HG02943 (cell line): ENCODE measurements around the gene SRF.

Experiments
- ATAC-seq: cut with Tn5 transposase; IDR thresholded peaks from one replicate; pipeline ENCODE4 v1.9.1; 2021; ENCODE audit warnings: mild to moderate bottlenecking, low read depth, moderate library complexity; ENCODE audit not compliant: unreplicated experiment

The SRF gene

DNA sequence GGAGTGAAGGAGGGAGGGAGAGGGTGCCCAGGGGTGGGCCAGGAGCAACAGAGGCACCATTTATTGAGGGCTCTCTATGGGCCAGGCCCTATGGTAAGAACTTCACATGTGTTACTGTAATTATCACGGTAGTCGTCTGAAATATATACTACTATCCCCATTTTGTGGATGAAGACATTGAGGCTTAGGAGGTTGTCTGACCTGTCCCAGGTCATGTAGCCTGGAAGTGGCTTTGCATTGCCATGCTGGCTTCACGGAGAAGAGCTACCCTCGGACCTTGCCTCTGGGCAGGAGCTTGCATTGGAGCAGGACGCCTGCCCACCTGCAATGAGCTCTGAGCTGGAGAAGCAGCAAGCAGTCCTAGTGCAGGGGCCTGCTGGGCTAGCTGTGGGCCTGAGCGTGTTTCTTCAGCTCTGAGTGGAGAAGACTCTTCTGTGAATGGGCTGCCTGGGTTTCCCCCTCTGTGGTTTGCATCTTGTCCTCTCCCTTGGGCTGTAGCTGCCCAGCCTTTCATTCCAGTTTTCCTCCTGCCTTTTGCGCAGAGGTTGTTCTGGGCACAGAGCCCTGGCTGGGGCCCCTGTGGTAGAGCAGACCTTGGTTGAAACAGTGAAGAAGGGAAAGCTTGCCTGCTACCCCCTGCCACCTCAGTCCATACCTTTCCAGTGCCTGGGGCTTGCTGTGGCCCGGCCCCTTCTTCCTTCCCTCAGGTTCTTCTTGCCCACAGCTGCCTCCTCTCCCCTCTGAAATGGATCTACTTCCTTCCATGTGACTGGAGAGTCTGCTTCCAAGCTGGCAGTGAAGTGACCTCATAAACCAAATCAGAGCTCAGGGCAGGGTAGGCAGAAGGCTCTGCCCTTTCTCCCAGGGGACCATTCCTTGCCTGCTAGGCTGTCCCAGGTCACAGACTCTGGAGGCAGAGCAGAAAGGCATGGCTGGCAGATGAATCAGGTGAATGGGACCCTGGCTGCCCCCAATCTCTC lies 24.1 kb upstream of the SRF start:
- ATAC-seq: no peak

DNA sequence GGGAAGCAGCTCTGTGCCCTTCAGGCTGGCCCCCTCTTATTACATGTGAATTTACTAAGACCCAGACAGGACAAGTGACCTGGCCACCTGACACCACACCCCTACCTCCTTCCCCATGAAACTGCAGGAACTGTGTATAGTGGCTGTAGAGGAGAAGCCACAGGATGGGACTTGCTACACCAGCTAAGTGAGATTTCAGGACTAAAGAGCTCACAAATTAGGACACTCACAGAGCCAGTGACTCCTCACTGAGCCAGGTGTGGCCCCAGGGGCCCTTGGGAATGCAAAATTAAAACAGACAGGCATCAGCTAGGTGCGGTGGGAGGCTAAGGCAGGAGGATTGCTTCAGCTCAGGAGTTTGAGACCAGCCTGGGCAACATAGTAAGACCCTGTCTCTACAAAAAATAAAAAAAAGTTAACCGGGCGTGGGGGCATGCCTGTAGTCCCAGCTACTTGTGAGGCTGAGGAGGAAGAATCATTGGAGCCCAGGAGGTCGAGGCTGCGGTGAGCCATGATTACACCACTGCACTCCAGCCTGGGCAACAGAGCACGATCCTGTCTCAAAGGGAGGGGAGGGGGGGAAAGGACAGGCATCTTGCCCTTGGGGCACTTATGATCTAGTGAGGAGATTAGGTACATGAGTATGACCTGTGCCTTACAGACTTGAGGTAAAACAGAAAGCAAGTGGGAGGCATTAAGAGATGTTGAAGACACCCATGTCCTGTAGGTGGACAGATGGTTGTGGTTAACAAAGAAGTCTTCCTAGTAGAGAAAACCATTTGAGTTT lies 23.2 kb upstream of the SRF start:
- ATAC-seq: no peak

DNA sequence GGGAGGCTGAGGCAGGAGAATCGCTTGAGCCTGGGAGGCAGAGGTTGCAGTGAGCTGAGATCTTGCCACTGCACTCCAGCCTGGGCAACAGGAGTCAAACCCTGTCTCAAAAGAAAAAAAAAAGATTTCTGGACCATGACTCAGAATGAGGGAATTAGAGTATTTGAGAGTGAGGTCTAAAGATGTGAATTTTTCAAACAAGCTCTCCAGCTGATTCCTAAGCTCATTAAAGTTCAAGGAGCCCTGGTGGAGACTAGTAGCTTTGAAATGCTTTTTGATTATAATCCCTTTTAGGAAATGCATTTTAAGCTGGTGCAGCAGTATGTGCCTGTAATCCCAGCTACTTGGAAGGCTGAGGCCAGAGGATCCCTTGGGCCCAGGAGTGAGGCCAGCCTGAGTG lies 21.8 kb upstream of the SRF start:
- ATAC-seq: no peak

DNA sequence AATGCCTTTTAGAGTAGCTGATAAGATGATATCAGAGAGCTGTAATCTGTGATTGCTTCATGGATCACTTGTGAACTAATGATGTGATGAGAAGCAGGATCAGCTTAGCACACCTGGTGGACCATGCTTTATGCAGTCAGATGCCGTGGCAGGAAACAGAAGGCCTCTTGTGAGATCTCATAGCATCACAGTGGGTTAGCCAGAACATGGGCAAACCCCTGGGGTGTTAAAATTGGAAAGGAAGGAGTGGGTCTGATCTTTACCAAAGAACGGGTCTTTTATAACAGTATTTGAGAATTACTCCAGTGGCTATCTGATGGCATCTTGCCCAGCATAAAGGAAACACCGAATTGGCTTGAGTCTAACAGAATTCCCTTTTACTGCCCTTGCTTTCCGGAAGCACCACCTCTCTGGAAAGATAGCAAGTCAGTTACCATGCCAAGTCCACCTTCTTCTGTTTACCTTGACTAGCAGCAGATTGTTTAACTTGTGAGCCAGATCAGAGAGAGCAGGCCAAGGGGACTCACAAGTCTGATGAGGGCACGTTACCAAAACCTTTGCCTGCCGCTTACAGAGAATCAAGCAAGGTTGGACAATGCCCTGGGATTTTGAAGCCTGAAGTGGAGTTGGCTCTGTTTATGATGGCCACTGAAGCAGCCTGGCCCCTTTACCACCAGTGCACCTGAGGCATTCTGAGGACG lies 20.9 kb upstream of the SRF start:
- no peak for ATAC-seq

DNA sequence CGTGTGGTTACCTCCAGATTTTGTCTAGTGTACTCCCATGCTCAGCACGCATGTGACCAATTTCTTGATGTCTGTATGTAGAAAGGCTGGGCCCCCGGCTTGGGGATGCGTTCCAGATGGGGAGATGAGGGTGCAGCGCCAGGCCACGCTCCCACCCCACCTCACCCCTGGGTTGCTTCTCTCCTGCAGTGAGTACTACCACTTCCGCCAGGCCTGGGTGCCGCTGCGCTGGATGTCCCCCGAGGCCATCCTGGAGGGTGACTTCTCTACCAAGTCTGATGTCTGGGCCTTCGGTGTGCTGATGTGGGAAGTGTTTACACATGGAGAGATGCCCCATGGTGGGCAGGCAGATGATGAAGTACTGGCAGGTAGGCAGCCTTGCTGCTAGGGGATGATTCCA lies 11.5 kb upstream of the SRF start:
- ATAC-seq: no peak

DNA sequence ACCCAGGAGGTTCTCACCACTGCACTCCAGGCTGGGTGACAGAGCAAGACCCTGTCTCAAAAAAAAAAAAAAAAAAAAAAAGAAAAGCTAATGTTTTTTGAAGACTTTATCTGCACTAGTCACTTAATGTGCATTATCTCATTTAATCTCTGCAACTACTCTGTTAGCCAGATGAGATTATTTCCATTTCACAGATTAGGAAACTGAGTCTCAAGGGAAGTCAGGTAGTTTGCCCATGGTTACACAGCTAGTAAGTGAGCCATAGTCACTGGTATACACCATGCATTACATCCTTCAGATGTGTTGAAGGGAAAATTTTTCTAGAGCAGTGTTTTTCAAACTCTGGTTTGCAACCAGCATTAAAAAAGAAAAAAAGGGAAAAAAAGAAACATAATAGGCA lies 7.2 kb upstream of the SRF start:
- ATAC-seq: no peak

DNA sequence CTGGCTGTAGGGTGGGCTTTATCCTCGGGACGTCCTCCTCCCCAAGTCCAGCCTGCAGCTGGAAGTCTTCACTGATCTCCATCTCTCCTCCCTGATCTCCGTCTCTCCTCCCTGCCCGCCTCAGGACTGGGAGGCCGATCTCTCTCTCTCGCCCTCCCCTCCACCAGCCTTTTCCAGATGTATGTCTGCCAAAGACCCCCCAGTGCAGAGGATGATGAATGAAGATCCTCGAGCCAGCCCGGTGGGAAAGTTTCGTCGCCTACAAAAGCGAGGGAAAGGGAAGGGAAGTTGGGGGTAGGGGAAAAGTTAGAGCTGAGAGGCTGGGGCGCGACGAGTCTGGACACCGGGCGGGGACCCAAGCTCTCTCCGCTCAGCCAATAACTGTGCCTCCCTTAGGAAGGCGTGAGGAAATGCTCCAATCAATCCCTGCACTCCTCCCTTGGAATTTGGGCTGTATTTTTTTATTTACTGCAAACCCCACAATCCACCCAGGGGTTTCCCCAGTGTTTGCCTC lies 595 bp upstream of the SRF start:
- no peak for ATAC-seq

DNA sequence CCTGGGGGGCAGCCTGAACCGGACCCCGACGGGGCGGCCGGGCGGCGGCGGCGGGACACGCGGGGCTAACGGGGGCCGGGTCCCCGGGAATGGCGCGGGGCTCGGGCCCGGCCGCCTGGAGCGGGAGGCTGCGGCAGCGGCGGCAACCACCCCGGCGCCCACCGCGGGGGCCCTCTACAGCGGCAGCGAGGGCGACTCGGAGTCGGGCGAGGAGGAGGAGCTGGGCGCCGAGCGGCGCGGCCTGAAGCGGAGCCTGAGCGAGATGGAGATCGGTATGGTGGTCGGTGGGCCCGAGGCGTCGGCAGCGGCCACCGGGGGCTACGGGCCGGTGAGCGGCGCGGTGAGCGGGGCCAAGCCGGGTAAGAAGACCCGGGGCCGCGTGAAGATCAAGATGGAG lies 636 bp downstream of the SRF start:
- ATAC-seq: peak; percentile 1

DNA sequence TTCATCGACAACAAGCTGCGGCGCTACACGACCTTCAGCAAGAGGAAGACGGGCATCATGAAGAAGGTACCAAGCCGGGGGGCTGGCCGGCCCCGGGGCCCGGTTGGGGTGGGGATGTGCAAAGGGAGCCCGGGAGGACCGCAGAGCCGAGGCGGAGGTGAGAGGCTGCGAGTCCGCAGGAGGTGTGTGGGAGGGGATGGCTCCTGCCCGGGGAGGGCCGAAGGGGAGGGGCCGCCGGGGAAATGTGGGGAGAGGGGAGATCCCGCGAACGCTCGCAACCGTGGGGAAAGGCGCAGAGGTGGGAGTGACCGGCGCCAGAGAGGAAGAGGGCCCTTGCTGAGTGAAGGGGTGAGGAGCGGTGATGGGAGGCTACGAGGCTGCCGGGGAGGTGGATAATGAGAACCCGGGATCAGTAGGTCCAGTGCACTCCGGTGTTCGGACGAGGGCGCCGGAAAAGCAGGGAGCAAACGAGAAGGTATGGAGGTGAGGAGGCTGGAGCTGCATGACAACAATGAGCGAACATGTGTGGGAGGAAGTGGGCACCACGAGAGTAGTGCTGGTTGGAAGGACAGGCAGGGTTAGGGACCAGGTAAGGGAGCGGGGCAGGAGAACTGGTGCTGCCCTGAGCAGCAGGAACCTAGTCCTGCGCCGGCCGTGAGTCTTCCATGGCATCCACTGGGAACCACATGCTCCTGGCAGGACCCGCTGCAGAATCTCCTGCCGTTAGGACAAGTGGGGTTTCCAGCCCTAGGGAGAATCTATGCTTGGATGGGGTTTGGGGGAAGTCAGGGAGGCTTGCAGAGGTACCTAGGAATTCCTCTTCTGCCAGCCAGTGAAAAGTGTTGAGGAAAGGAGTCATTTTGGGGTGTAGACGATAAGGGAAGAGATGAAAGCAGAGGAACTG lies 1.3 kb downstream of the SRF start:
- no peak for ATAC-seq

DNA sequence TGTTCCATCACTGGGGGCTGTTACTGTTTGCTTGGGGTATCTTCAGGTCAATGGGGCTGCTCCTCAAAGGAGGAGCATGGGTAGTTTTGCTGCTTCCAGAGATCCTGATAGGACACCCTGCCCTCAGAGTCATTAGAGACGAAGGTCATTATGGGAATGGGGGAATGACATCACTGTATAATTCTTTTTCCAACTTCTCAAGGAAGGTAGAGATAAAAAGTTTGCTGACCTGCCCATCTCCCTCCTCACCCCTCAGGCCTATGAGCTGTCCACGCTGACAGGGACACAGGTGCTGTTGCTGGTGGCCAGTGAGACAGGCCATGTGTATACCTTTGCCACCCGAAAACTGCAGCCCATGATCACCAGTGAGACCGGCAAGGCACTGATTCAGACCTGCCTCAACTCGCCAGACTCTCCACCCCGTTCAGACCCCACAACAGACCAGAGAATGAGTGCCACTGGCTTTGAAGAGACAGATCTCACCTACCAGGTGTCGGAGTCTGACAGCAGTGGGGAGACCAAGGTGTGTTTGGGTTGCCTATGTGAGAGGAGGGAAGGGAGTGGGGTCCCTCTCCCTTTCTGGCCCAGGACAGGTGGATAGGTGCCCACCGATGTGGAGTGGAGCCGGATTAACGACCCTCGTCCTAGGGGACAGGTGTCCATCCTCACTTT lies 2.7 kb downstream of the SRF start:
- ATAC-seq: no peak

DNA sequence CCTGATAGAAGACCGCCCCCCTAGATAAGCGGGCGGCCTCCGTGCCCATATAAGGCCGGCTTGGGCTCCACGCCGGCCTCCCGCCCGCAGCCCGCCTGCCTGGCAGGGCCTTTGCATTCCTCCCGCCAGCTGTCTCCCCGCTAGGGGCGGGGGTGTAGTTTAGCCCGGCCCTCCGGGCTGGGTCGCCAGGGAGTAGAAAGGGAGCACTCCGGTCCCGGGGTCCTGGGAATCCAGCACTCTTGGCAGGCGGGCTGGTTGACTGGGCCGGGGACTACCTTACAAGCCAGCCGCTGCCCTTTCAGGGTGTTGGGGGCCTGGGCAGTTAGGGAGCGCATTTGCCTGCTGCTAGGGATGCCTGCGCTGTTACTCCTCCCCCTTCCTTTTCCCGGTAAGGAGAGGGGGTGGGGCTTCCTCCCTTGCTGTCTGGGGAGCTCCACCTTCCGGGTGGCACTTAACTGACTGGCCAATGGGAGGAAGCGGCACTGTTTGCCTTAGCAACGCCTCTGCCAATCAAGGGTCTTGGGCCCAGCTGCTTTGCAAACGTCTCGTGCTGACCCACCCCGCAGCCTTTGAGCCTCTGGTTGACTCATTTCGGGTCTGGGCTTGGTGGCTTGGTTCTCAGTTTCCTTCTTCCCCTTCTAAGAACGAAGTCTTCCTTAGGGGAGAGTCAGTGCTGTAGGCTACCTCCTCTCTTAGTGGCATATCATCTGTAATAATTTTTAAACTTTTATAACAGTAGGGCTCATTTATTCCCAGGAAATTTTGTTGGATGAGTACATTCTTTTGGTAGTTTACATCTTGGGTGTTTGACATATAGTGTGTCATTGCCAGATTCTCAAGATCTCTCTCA lies 3.4 kb downstream of the SRF start:
- peak; percentile 69 for ATAC-seq

DNA sequence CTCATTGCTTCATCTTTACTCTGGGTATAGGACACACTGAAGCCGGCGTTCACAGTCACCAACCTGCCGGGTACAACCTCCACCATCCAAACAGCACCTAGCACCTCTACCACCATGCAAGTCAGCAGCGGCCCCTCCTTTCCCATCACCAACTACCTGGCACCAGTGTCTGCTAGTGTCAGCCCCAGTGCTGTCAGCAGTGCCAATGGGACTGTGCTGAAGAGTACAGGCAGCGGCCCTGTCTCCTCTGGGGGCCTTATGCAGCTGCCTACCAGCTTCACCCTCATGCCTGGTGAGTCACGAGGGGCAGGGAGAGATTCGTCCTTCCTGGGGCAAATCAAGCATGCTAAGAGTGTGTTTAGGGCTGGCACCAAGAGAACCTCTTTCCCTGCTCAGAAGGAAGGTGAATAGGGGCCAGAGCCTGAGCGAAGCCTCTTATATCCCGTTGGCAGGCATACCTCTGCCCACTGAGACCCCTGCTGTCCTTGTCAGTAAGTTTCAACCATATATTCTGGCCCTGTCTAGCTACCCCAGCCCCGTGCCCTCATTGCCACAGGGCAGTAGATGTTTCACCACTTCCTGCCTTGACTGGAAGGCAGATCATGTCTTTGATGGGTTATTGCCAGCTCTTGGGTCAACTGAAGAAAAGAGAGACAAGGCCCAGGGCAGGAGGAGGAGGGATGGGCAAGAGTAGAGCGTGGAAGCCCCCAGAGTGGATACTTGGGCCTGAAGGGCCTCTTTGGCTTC lies 4.8 kb downstream of the SRF start:
- no peak for ATAC-seq

DNA sequence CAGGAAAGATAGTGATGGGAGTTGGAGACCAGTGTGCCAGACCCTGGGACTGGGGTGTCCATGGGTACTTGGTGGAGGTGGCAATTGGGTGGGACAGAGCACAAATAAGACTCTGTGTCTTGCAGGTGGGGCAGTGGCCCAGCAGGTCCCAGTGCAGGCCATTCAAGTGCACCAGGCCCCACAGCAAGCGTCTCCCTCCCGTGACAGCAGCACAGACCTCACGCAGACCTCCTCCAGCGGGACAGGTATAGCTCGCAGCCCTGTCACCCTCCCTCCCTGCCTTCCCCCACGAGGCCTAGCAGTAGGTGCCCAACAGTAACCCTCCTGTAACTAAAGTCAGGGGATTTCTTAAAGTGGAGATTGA lies 5.3 kb downstream of the SRF start:
- no peak for ATAC-seq

DNA sequence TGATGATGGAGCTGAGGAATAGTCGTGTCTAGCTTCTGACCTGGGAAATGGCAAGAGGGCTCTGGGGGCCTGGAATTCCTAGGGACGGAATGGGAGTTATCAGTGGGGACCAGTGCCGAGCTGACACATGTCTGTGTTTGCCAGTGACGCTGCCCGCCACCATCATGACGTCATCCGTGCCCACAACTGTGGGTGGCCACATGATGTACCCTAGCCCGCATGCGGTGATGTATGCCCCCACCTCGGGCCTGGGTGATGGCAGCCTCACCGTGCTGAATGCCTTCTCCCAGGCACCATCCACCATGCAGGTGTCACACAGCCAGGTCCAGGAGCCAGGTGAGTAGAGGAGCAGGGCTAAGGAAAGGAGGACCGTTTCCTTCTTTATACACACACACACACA lies 7.1 kb downstream of the SRF start:
- ATAC-seq: no peak

DNA sequence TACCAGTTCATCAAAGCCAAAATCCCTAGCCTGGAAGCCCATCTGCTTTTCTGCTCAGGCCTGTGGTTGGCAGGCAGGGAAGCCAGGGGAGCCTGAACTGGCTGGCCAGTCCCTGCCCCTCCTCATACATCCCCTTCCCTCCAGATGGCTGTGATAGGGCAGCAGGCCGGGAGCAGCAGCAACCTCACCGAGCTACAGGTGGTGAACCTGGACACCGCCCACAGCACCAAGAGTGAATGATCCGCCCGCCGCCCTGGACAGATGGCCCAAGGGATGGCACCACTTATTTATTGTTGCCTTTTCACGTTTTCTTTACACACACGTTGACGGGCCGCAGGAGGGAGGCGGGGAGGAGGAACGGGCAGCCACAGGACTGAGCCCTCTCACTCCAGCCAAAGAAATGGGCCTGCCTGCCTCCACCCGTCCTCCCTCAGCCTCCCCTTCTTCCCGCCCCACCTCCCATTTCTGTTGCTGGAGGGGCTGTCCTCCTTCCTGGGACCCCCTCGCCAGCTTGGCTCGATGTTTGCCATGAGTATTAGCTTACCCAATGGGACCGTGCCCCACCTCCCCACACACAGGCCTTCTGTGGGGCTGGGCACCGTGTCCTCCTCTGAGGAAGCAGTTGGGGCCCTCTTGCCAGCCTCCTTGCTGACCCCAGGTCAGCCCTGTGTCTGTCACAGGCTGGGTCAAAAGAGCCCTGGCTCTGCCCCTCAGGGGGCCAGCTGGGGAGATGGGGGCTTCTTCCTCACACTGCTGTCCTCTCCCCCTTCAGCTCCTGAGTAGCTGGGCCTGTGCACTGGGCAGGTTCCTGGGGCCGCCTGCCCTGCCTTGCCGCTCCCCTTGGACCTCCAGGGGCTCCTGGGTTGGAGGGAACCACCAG lies 8.1 kb downstream of the SRF start:
- no peak for ATAC-seq

DNA sequence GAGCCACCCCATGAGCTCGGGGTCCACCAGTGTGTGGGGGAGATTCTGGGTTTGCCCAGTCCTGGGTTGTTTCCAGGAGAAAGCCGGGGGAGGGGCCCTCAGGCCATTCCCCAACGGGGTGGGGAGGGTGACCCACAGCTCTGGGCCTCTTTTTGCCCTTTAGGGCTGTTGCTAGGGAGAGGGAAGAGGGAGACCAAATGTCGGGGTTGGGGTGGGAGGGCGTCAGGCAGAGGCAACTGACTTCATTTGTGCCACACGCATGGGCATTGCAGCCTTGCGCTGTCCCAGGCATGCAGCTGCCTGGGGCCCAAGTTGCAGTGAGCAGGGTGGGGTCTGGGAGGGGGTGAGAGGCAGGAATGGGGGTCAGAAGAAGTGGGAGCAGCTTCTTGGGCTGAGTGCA lies 9.0 kb downstream of the SRF start:
- ATAC-seq: no peak

DNA sequence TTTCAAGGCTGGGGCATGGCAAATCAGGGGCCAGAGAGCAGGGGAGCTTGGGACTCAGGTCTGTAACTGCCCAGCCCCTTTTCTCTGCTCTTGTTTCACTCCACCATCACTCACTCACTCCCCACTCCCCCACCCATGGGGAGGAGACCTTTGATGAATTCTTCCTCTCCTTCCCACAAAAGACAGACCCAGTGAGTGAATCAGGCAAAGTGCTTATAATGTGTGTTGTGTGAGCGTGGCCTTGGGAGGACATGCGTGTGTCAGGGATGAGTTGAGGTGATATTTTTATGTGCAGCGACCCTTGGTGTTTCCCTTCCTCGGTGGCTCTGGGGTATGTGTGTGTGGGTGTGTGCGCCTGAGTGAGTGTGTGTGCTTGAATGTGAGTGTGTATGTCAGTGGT lies 9.9 kb downstream of the SRF start:
- no peak for ATAC-seq
